Effector memory CD8-positive, alpha-beta T cell (primary cell): Measurements from ENCODE around the gene PRDM5.

Experiments
- ATAC-seq: fragments of 150-1000 bp; cut with Tn5 transposase; replicated peaks from 2 replicates; pipeline ENCODE4 v1.10.0; 2021; ENCODE audit warnings: mild to moderate bottlenecking, moderate library complexity
- DNase-seq, 3 experiments: peaks; one replicate each; pipeline ENCODE4 v3.0.0; 2021
- H3K27ac Mint-ChIP-seq, 2 donors: one replicate each; pipeline ENCODE4 v1.8.0; 2022; ENCODE audit warnings: mild to moderate bottlenecking in 2 of 2, mixed read lengths in 2 of 2, moderate library complexity in 2 of 2
- H3K27me3 Mint-ChIP-seq, 2 donors: one replicate each; pipeline ENCODE4 v1.8.0; 2022; ENCODE audit warnings: mixed read lengths in 2 of 2
- H3K36me3 Mint-ChIP-seq: one replicate; pipeline ENCODE4 v1.8.0; 2022; ENCODE audit warnings: mild to moderate bottlenecking, moderate library complexity, mixed read lengths; ENCODE audit not compliant: insufficient read depth
- H3K4me1 Mint-ChIP-seq, 2 donors: one replicate each; pipeline ENCODE4 v1.8.0; 2022; ENCODE audit warnings: low read depth in 2 of 2, mixed read lengths in 2 of 2
- H3K4me3 Mint-ChIP-seq, 2 donors: one replicate each; pipeline ENCODE4 v1.8.0; 2022; ENCODE audit warnings: mild to moderate bottlenecking in 2 of 2, mixed read lengths in 2 of 2, moderate library complexity in 2 of 2
- H3K9me3 Mint-ChIP-seq, 2 donors: one replicate each; pipeline ENCODE4 v1.8.0; 2022; ENCODE audit warnings: mixed read lengths in 2 of 2

Gene PRDM5

GRCh38 chr4:120704538-120704937, 218.0 kb downstream of the PRDM5 start:
- no peak overlapping the region for H3K4me3 Mint-ChIP-seq
- no peaks in the 10 kb centered on the region for H3K36me3 Mint-ChIP-seq
- H3K27ac Mint-ChIP-seq: no peak overlapping the region
- no peaks in the 10 kb centered on the region for H3K9me3 Mint-ChIP-seq
- no peaks in the 10 kb centered on the region for H3K4me1 Mint-ChIP-seq
- ATAC-seq (no peak), DNase-seq (no peak)
- H3K27me3 Mint-ChIP-seq: peaks cover 5 to 8% of the 10 kb centered on the region in 2 donors

- Mint-ChIP-seq H3K9me3 (no peaks in the 10 kb centered on the region), H3K36me3 (no peaks in the 10 kb centered on the region), H3K27ac (no peak overlapping the region), H3K4me3 (no peak overlapping the region), H3K4me1 (no peaks in the 10 kb centered on the region), H3K27me3 (peaks cover 5 to 8% of the 10 kb centered on the region in 2 donors)
- DNase-seq: no peak
- ATAC-seq: no peak
Measured at GRCh38 chr4:120703908-120704307, 218.6 kb downstream of the PRDM5 start.

GRCh38 chr4:120699354-120699753, 223.2 kb downstream of the PRDM5 start:
- H3K36me3 Mint-ChIP-seq: no peaks in the 10 kb centered on the region
- ATAC-seq: no peak
- H3K9me3 Mint-ChIP-seq: no peaks in the 10 kb centered on the region
- H3K27me3 Mint-ChIP-seq: peaks cover 8 to 12% of the 10 kb centered on the region in 2 donors
- H3K4me1 Mint-ChIP-seq: no peaks in the 10 kb centered on the region
- no peak overlapping the region for H3K4me3 Mint-ChIP-seq
- DNase-seq: no peak
- H3K27ac Mint-ChIP-seq: no peak overlapping the region

- no peaks in the 10 kb centered on the region for H3K36me3 Mint-ChIP-seq
- H3K27ac Mint-ChIP-seq: no peak overlapping the region
- DNase-seq: no peak
- peaks cover 0 to 10% of the 10 kb centered on the region in 2 donors for H3K27me3 Mint-ChIP-seq
- no peak overlapping the region for H3K4me3 Mint-ChIP-seq
- H3K9me3 Mint-ChIP-seq: no peaks in the 10 kb centered on the region
- ATAC-seq: no peak
- no peaks in the 10 kb centered on the region for H3K4me1 Mint-ChIP-seq
Measured at GRCh38 chr4:120694973-120695372, 227.6 kb downstream of the PRDM5 start.

GRCh38 chr4:120693816-120694215, 228.7 kb downstream of the PRDM5 start:
- Mint-ChIP-seq H3K36me3 (no peaks in the 10 kb centered on the region), H3K9me3 (no peaks in the 10 kb centered on the region), H3K4me1 (no peaks in the 10 kb centered on the region), H3K4me3 (no peak overlapping the region), H3K27ac (no peak overlapping the region), H3K27me3 (peaks cover 5 to 10% of the 10 kb centered on the region in 2 donors)
- no peak for DNase-seq
- no peak for ATAC-seq

- Mint-ChIP-seq H3K27me3 (peaks cover 5 to 9% of the 10 kb centered on the region in 2 donors), H3K27ac (no peak overlapping the region), H3K4me1 (no peaks in the 10 kb centered on the region), H3K36me3 (no peaks in the 10 kb centered on the region), H3K9me3 (no peaks in the 10 kb centered on the region), H3K4me3 (no peak overlapping the region)
- ATAC-seq: no peak
- no peak for DNase-seq
Measured at GRCh38 chr4:120692964-120693363, 229.6 kb downstream of the PRDM5 start.

- no peak overlapping the region for H3K27ac Mint-ChIP-seq
- no peak for DNase-seq
- H3K9me3 Mint-ChIP-seq: no peaks in the 10 kb centered on the region
- H3K4me3 Mint-ChIP-seq: no peak overlapping the region
- H3K27me3 Mint-ChIP-seq: peaks cover 8 to 9% of the 10 kb centered on the region in 2 donors
- H3K4me1 Mint-ChIP-seq: no peaks in the 10 kb centered on the region
- H3K36me3 Mint-ChIP-seq: no peaks in the 10 kb centered on the region
- ATAC-seq: no peak
Measured at GRCh38 chr4:120691536-120691935, 231.0 kb downstream of the PRDM5 start.

- DNase-seq (no peak), ATAC-seq (no peak)
- H3K4me1 Mint-ChIP-seq: no peaks in the 10 kb centered on the region
- H3K9me3 Mint-ChIP-seq: no peaks in the 10 kb centered on the region
- H3K27me3 Mint-ChIP-seq: peaks cover 8 to 9% of the 10 kb centered on the region in 2 donors
- no peak overlapping the region for H3K27ac Mint-ChIP-seq
- no peaks in the 10 kb centered on the region for H3K36me3 Mint-ChIP-seq
- no peak overlapping the region for H3K4me3 Mint-ChIP-seq
Measured at GRCh38 chr4:120691106-120691505, 231.4 kb downstream of the PRDM5 start.

GRCh38 chr4:120688791-120689190, 233.7 kb downstream of the PRDM5 start:
- Mint-ChIP-seq H3K4me3 (no peak overlapping the region), H3K9me3 (no peaks in the 10 kb centered on the region), H3K36me3 (no peaks in the 10 kb centered on the region), H3K27ac (no peak overlapping the region), H3K27me3 (peaks cover 6 to 9% of the 10 kb centered on the region in 2 donors), H3K4me1 (no peaks in the 10 kb centered on the region)
- no peak for ATAC-seq
- DNase-seq: no peak

- no peak overlapping the region for H3K4me3 Mint-ChIP-seq
- no peak overlapping the region for H3K27ac Mint-ChIP-seq
- no peak for DNase-seq
- H3K36me3 Mint-ChIP-seq: no peaks in the 10 kb centered on the region
- H3K4me1 Mint-ChIP-seq: no peaks in the 10 kb centered on the region
- peaks cover 4 to 9% of the 10 kb centered on the region in 2 donors for H3K27me3 Mint-ChIP-seq
- no peaks in the 10 kb centered on the region for H3K9me3 Mint-ChIP-seq
- no peak for ATAC-seq
Measured at GRCh38 chr4:120685756-120686278, 236.7 kb downstream of the PRDM5 start.

- Mint-ChIP-seq H3K4me1 (no peaks in the 10 kb centered on the region), H3K4me3 (no peak overlapping the region), H3K27ac (no peak overlapping the region), H3K27me3 (peaks cover 4 to 5% of the 10 kb centered on the region in 2 donors), H3K9me3 (no peaks in the 10 kb centered on the region), H3K36me3 (no peaks in the 10 kb centered on the region)
- DNase-seq (no peak), ATAC-seq (no peak)
Measured at GRCh38 chr4:120683897-120684540, 238.5 kb downstream of the PRDM5 start.

- no peak for DNase-seq
- no peaks in the 10 kb centered on the region for H3K4me1 Mint-ChIP-seq
- no peak overlapping the region for H3K27ac Mint-ChIP-seq
- no peak for ATAC-seq
- H3K4me3 Mint-ChIP-seq: no peak overlapping the region
- H3K9me3 Mint-ChIP-seq: no peaks in the 10 kb centered on the region
- no peaks in the 10 kb centered on the region for H3K36me3 Mint-ChIP-seq
- peaks cover 0 to 4% of the 10 kb centered on the region in 2 donors for H3K27me3 Mint-ChIP-seq
Measured at GRCh38 chr4:120682981-120683380, 239.5 kb downstream of the PRDM5 start.

GRCh38 chr4:120680647-120681228, 241.8 kb downstream of the PRDM5 start:
- no peak for DNase-seq
- no peak for ATAC-seq
- H3K9me3 Mint-ChIP-seq: no peaks in the 10 kb centered on the region

GRCh38 chr4:120673696-120674095, 248.8 kb downstream of the PRDM5 start:
- DNase-seq (no peak), ATAC-seq (no peak)
- Mint-ChIP-seq H3K36me3 (no peaks in the 10 kb centered on the region), H3K4me1 (no peaks in the 10 kb centered on the region), H3K27me3 (peaks cover 7 to 26% of the 10 kb centered on the region in 2 donors), H3K4me3 (no peak overlapping the region), H3K27ac (no peak overlapping the region), H3K9me3 (peaks cover 0 to 9% of the 10 kb centered on the region in 2 donors)

More at GRCh38 chr4:120680647-120681228, 241.8 kb downstream of the PRDM5 start:
- H3K27me3 Mint-ChIP-seq: peaks cover 0 to 8% of the 10 kb centered on the region in 2 donors
- no peaks in the 10 kb centered on the region for H3K4me1 Mint-ChIP-seq
- no peak overlapping the region for H3K4me3 Mint-ChIP-seq
- no peak overlapping the region for H3K27ac Mint-ChIP-seq
- no peaks in the 10 kb centered on the region for H3K36me3 Mint-ChIP-seq
